ENCODE measurements around the gene ZNF440. TPM values are rescaled to one million over a fixed set of nuclear protein-coding genes. Genes with fewer than 3 reads are reported as not detected.
"Not testable (repeated sequence)": the region's sequence is repeated elsewhere in the genome, so short reads cannot be mapped to it uniquely, and the experiment has no call there.

Gene ZNF440
- total and polyA plus RNA-seq, 2 experiments from 2014 or later: 1.9 to 17.0 TPM

- not testable (repeated sequence) for H3K79me2 ChIP-seq; H3K27ac ChIP-seq; H3K4me1 ChIP-seq (ENCODE audit: insufficient read depth); H3K4me3 ChIP-seq; H3K27me3 ChIP-seq; H3K36me3 ChIP-seq (replicated peaks; ENCODE audit: insufficient read depth, low read depth); H4K20me1 ChIP-seq (ENCODE audit: insufficient read depth, poor library complexity, severe bottlenecking); H3K9me2 ChIP-seq (replicated peaks; ENCODE audit: insufficient read depth); H3K4me2 ChIP-seq; H3K9me3 ChIP-seq (ENCODE audit: low read depth); H2AFZ ChIP-seq
- WGBS (ENCODE audit: low lambda C conversion rate, missing lambda C conversion rate): 59% methylated on average over 16 of the region's 16 CpGs
- peak; percentile 70 for DNase-seq (ENCODE audit: low spot score)
- peak; percentile 46 for TF ChIP-seq CTCF (IDR thresholded peaks at IDR 0.05; ENCODE audit: poor library complexity)
Measured at GRCh38 chr19:11879687-11880266, 65.7 kb downstream of the ZNF440 start.

GRCh38 chr19:11880598-11880997, 66.5 kb downstream of the ZNF440 start:
- Histone ChIP-seq H3K27ac (no peak overlapping the region), H3K9me3 (ENCODE audit: low read depth) (no peaks in the 10 kb centered on the region), H3K27me3 (no peaks in the 10 kb centered on the region), H3K9me2 (replicated peaks; ENCODE audit: insufficient read depth) (no peaks in the 10 kb centered on the region), H4K20me1 (ENCODE audit: insufficient read depth, poor library complexity, severe bottlenecking) (no peaks in the 10 kb centered on the region), H2AFZ (no peak overlapping the region), H3K79me2 (no peaks in the 10 kb centered on the region), H3K4me2 (peak overlapping the region; percentile 62), H3K4me1 (ENCODE audit: insufficient read depth) (no peaks in the 10 kb centered on the region), H3K4me3 (no peak overlapping the region), H3K36me3 (replicated peaks; ENCODE audit: insufficient read depth, low read depth) (no peaks in the 10 kb centered on the region)
- no peak for TF ChIP-seq EZH2phosphoT487 (IDR thresholded peaks at IDR 0.05; ENCODE audit: low read depth, severe bottlenecking, unreplicated experiment)
- TF ChIP-seq CTCF (IDR thresholded peaks at IDR 0.05; ENCODE audit: poor library complexity): no peak
- no peak for TF ChIP-seq EZH2 (IDR thresholded peaks at IDR 0.05; ENCODE audit: borderline replicate concordance)
- WGBS (ENCODE audit: low lambda C conversion rate, missing lambda C conversion rate): 78% methylated on average over 12 of the region's 12 CpGs
- DNase-seq (ENCODE audit: low spot score): no peak

GRCh38 chr19:11881151-11881800, 67.2 kb downstream of the ZNF440 start:
- no peaks in the 10 kb centered on the region for H4K20me1 ChIP-seq (ENCODE audit: insufficient read depth, poor library complexity, severe bottlenecking)
- no peaks in the 10 kb centered on the region for H3K9me3 ChIP-seq (ENCODE audit: low read depth)
- no peaks in the 10 kb centered on the region for H3K4me1 ChIP-seq (ENCODE audit: insufficient read depth)
- no peak overlapping the region for H2AFZ ChIP-seq
- 13% methylated on average over 10 of the region's 10 CpGs for WGBS (ENCODE audit: low lambda C conversion rate, missing lambda C conversion rate)
- no peak overlapping the region for H3K27ac ChIP-seq
- H3K9me2 ChIP-seq (replicated peaks; ENCODE audit: insufficient read depth): no peaks in the 10 kb centered on the region
- H3K79me2 ChIP-seq: no peaks in the 10 kb centered on the region
- peak; percentile 84 for DNase-seq (ENCODE audit: low spot score)
- H3K27me3 ChIP-seq: no peaks in the 10 kb centered on the region
- peak overlapping the region; percentile 62 for H3K4me2 ChIP-seq
- no peak overlapping the region for H3K4me3 ChIP-seq
- TF ChIP-seq EZH2phosphoT487 (IDR thresholded peaks at IDR 0.05; ENCODE audit: low read depth, severe bottlenecking, unreplicated experiment): no peak
- TF ChIP-seq CTCF (IDR thresholded peaks at IDR 0.05; ENCODE audit: poor library complexity): peak; percentile 83
- TF ChIP-seq EZH2 (IDR thresholded peaks at IDR 0.05; ENCODE audit: borderline replicate concordance): no peak
- H3K36me3 ChIP-seq (replicated peaks; ENCODE audit: insufficient read depth, low read depth): no peaks in the 10 kb centered on the region
